Heart right ventricle (tissue), 16 donors: ENCODE measurements around the gene MESP2. TPM values are rescaled to one million over a fixed set of nuclear protein-coding genes. Genes with fewer than 3 reads are reported as not detected.

Experiments
- ATAC-seq, 8 donors: fragments of 200-7000 bp; cut with Tn5 transposase; one replicate each; pipeline ENCODE4 v1.9.1; 2020; ENCODE audit warnings: mild to moderate bottlenecking in 8 of 8, moderate library complexity in 8 of 8, moderate number of reproducible peaks in 1 of 8
- DNase-seq, 2 donors: peaks; one replicate each; pipeline ENCODE4 v3.0.0-alpha.2; 2020
- H3K27ac ChIP-seq, 10 donors: fragments of 200-600 bp; sonication (generic) in 2 of 10; one replicate each; pipeline versions ENCODE4 v1.5.0 to v1.8.0; 2020 to 2022; ENCODE audit warnings: mild to moderate bottlenecking in 3 of 10
- H3K27me3 ChIP-seq, 7 donors: fragments of 200-600 bp; one replicate each; pipeline ENCODE4 v1.8.0; 2021 to 2022; ENCODE audit warnings: mild to moderate bottlenecking in 2 of 7
- H3K36me3 ChIP-seq, 9 donors: fragments of 200-600 bp; sonication (generic) in 1 of 9; one replicate each; pipeline versions ENCODE4 v1.5.0 to v1.8.0; 2020 to 2022; ENCODE audit warnings: mild to moderate bottlenecking in 2 of 9
- H3K4me1 ChIP-seq, 9 donors: fragments of 200-600 bp; sonication (generic) in 1 of 9; one replicate each; pipeline versions ENCODE4 v1.5.0 to v1.8.0; 2020 to 2022; ENCODE audit warnings: mild to moderate bottlenecking in 4 of 9
- H3K4me3 ChIP-seq, 10 donors: fragments of 200-600 bp; sonication (generic) in 2 of 10; one replicate each; pipeline versions ENCODE4 v1.5.0 to v1.8.0; 2020 to 2022; ENCODE audit warnings: mild to moderate bottlenecking in 7 of 10, moderate library complexity in 2 of 10
- H3K9me3 ChIP-seq, 11 donors: fragments of 200-600 bp in 10 of 11; sonication (generic) in 2 of 11; one replicate each; pipeline versions ENCODE4 v1.5.0 to v1.8.0; 2013 to 2022; ENCODE audit warnings: mild to moderate bottlenecking in 2 of 11, control low read depth in 1 of 11, moderate library complexity in 1 of 11
- WGBS, 2 donors: extraction: QIAGEN DNeasy Blood & Tissue Kit; methylation state at CpG; one replicate each; pipeline ENCODE4 v1.1.7; 2013; ENCODE audit warnings: inconsistent platforms in 1 of 2; 5-methylcytosine and 5-hydroxymethylcytosine counted together
- intact Hi-C, 10 donors: fragments of 100-400 bp; cut with DNase I; formaldehyde crosslinking; loops; one replicate each; pipeline versions ENCODE4 v1.11.1 to v1.14.2; 2022
- polyA plus RNA-seq, 2 donors: library from polyadenylated mRNA; stranded (reverse); fragments of 200-250 nt; gene quantifications; one replicate each; pipeline ENCODE4 v1.2.3, GENCODE V29; 2013
- total RNA-seq, 10 donors: library from RNA; stranded (reverse); fragmentation: NEBNext Ultra II Directional in 3 of 10; extraction: Animal tissue kit (Norgen Biotek cat#: 25700) in 3 of 10; gene quantifications; one replicate each; pipeline versions ENCODE4 v1.2.1 to v1.2.4, GENCODE V29; 2021 to 2023
- TF ChIP-seq, protein P1 (sequence below), 9 donors: fragments of 200-600 bp; sonication (generic) in 2 of 9; IDR thresholded peaks; one replicate each; pipeline versions ENCODE4 v1.5.0 to v1.8.0; 2021 to 2022; ENCODE audit warnings: antibody characterized with exemption in 9 of 9, mild to moderate bottlenecking in 5 of 9, moderate library complexity in 1 of 9
- donor health status: Arrhythmogenic right ventricular cardiomyopathy.
- donor health status: ischemic (EF 13 %, LVEDD 7.1; RV severe dilation, severe dysfunction).
- donor health status: healthy with polysubstance abuse.
- donor health status: DM: no; HTN: yes; CAD: no.
- donor health status: DM: no; HTN: no; CAD: no.
- donor health status: ischemic (EF 25% LVEDD 6.9; RV normal size, moderate dysfunction).
- donor health status: ischemic (EF 25% LVEDD 5.7; RV mildly dilated, moderate dysfunction).
- donor health status: healthy.
- donor health status: DM: yes; HTN: yes; CAD: no.
- donor health status: Ischemic cardiomyopathy.
- donor health status: ischemic (EF 35%, LVEDD 5.7; RV mildly dilated, moderate dysfunction).
- donor health status: nonischemic (EF 11% LVEDD 7.7; RV severe dilation, severe dysfunction).
- donor health status: DM: yes; HTN: yes; CAD: no.
- donor health status: PGD.
- donor health status: ischemic (EF 29% LVEDD 5.4; RV normal size, mild dysfunction).
- donor health status: nonischemic (EF 23%, LVEDD 6.1; RV moderate dilation, normal function).

The MESP2 gene
- total and polyA plus RNA-seq, 12 donors, result 0.04 to 0.73 (median 0.32) TPM; not detected in 5

DNA sequence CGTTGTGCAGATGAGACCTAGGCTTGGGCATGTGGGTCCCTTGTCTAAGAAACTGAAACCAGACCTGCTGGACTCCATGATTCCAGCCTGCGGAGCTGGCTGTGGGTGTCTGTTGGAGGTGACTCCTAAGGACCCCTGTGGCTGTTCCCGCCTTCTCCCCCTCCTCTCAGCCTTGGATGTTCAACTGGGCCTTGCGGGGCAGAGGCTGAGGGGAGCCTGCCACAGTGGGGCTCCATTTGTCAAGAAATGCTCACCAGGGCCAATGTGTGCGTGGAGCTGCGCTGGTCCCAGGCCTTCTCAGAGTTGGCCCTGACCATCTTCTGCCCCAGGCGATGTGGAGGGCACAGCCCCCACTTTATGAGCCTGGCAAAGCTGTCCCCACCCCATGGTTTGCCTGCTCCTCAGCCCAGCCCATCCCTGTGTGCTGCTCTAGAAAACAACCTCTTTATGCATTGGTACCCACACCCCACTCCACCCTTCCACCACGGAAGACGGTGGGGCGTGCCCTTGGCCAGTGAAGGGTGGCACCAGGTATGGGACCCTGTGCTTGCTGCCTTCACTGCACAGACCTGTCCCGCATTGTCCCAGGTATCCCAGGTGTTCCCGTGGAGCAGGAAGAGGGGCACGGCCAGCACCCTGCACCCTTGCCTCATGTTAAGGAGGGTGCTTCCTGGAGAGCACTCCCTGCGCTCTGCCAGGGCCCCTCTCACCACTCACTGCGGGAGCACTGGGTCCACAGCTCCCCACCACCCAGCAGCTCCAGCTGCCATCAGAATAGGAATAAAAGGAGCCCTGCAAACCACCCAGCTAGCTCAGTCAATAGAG lies 7.9 kb downstream of the MESP2 start:
- WGBS, 2 donors, result 86 to 92% methylated on average over 15 of the region's 15 CpGs
- peak in 2 of 8 donors; percentile 9 to 44 for ATAC-seq
- H3K4me3 ChIP-seq, result no peak overlapping the region
- no peaks in the 10 kb centered on the region for H3K27me3 ChIP-seq
- H3K9me3 ChIP-seq, result peaks cover 0 to 25% (median 4%) of the 10 kb centered on the region in 11 donors
- no peak for DNase-seq
- no peak overlapping the region for H3K27ac ChIP-seq
- TF ChIP-seq, protein P1, sequence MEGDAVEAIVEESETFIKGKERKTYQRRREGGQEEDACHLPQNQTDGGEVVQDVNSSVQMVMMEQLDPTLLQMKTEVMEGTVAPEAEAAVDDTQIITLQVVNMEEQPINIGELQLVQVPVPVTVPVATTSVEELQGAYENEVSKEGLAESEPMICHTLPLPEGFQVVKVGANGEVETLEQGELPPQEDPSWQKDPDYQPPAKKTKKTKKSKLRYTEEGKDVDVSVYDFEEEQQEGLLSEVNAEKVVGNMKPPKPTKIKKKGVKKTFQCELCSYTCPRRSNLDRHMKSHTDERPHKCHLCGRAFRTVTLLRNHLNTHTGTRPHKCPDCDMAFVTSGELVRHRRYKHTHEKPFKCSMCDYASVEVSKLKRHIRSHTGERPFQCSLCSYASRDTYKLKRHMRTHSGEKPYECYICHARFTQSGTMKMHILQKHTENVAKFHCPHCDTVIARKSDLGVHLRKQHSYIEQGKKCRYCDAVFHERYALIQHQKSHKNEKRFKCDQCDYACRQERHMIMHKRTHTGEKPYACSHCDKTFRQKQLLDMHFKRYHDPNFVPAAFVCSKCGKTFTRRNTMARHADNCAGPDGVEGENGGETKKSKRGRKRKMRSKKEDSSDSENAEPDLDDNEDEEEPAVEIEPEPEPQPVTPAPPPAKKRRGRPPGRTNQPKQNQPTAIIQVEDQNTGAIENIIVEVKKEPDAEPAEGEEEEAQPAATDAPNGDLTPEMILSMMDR (IDR thresholded peaks at IDR 0.05), result no peak
- peaks cover 0 to 35% (median 0%) of the 10 kb centered on the region in 9 donors for H3K36me3 ChIP-seq
- H3K4me1 ChIP-seq, result peaks cover 0 to 28% (median 0%) of the 10 kb centered on the region in 9 donors
- intact Hi-C loops, result no loop called here

DNA sequence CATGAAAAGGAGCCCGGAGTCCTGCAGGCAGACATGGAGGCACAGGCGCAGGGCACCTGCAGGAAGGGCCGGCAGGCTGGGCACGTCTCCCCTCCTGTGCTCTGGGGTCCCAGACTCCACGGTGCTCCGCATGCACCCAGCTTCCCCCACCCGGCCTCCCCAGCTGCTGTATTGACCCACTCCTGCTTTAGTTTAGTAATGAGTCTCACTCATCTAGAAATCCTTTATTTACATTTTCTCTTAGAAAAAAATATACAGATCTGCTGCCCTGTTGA lies 8.5 kb downstream of the MESP2 start:
- intact Hi-C loops, result no loop called here
- H3K9me3 ChIP-seq, result peaks cover 0 to 25% (median 4%) of the 10 kb centered on the region in 11 donors
- no peak for DNase-seq
- no peaks in the 10 kb centered on the region for H3K27me3 ChIP-seq
- no peak for ATAC-seq
- TF ChIP-seq, protein P1 (IDR thresholded peaks at IDR 0.05), result no peak
- no peak overlapping the region for H3K27ac ChIP-seq
- peaks cover 0 to 40% (median 0%) of the 10 kb centered on the region in 9 donors for H3K36me3 ChIP-seq
- peaks cover 0 to 28% (median 0%) of the 10 kb centered on the region in 9 donors for H3K4me1 ChIP-seq
- H3K4me3 ChIP-seq, result no peak overlapping the region
- 93 to 95% methylated on average over 7 of the region's 7 CpGs for WGBS, 2 donors

DNA sequence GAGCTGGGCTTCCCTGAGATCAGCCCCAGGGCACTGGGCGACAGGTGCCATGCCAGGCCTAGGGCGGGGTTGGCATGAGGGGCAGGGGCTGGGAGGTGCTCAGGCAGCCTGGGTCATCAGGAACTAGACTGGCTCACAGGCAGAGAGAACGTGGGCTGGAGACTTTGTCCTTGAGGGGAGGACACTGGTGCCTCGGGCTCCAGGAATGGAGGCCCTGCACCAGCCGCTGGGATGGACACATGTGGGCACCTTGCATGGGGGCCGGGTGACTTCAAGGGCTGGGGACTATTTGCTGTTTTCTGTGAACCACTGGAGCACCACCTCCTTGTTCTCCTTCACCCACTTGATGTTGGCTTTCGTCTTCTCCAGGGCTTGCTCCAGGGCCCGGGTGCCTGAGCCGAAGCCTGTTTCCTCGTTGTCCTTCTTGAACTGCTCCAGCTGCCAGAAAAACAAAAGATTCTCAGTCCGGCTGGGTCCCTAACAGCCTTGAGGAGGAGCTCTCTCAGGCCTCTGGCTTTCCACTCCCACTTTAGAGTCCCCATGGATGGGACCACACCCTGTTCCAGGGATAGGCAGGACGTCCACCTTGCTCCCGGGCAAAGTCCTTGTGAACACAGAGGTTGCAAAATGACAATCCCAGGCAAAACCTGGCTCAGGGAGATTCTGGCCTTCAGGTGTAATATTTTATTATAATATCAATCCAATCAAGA lies 9.1 kb downstream of the MESP2 start:
- ATAC-seq (no peak), DNase-seq (no peak)
- intact Hi-C loops, result no loop called here
- H3K27ac ChIP-seq, result no peak overlapping the region
- no peak overlapping the region for H3K4me3 ChIP-seq
- H3K27me3 ChIP-seq, result no peaks in the 10 kb centered on the region
- H3K9me3 ChIP-seq, result peaks cover 0 to 25% (median 4%) of the 10 kb centered on the region in 11 donors
- H3K4me1 ChIP-seq, result peaks cover 0 to 26% (median 0%) of the 10 kb centered on the region in 9 donors
- peaks cover 0 to 46% (median 0%) of the 10 kb centered on the region in 9 donors for H3K36me3 ChIP-seq
- 71 to 74% methylated on average over 13 of the region's 13 CpGs for WGBS, 2 donors
- TF ChIP-seq, protein P1 (IDR thresholded peaks at IDR 0.05), result no peak

DNA sequence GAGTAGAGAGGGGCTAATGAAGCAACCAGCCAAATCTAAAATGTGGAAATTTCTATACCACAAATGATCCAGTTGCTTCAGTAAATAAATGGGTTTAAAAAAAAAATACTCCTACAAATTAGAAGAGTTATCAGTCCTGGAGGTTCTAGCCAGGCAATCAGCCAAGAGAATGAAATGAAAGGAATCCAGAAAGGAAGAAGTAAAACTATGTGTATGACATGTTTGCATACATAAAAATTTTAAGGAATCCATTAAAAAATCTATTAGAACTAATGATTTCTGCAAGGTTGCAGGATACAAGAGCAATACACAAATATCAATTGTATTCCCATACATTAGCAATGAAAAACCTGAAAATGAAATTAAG lies 9.6 kb downstream of the MESP2 start:
- H3K27me3 ChIP-seq, result no peaks in the 10 kb centered on the region
- intact Hi-C loops, result no loop called here
- ATAC-seq, result no peak

More for the DNA sequence above, 9.6 kb downstream of the MESP2 start:
- H3K4me3 ChIP-seq, result no peak overlapping the region
- peaks cover 0 to 21% (median 0%) of the 10 kb centered on the region in 9 donors for H3K4me1 ChIP-seq
- peaks cover 0 to 25% (median 4%) of the 10 kb centered on the region in 11 donors for H3K9me3 ChIP-seq
- TF ChIP-seq, protein P1 (IDR thresholded peaks at IDR 0.05), result no peak
- H3K27ac ChIP-seq, result no peak overlapping the region
- DNase-seq, result no peak
- H3K36me3 ChIP-seq, result peaks cover 0 to 52% (median 0%) of the 10 kb centered on the region in 9 donors
